HEK293 (cell line): ENCODE data around the gene KLHDC3.

Experiments
- CTCF ChIA-PET: fragments of 350-600 bp; formaldehyde crosslinking; extraction: SDS; loops from one replicate; lab custom pipeline; 2021; ENCODE audit warnings: antibody characterized with exemption; lab: Yijun Ruan, JAX
- POLR2A ChIA-PET: fragments of 300-600 bp; formaldehyde crosslinking; extraction: SDS; loops from one replicate; lab custom pipeline; 2020; ENCODE audit warnings: antibody characterized with exemption, inconsistent platforms; lab: Yijun Ruan, JAX
- H3K27ac ChIP-seq: fragments of 200-500 bp; sonication (Bioruptor generic); 2 replicates; pipeline ENCODE4 v1.5.1; 2014; ENCODE audit warnings: low read depth, low read length, control low read depth, inconsistent platforms; ENCODE audit errors: extremely low read depth
- H3K36me3 ChIP-seq, 2 experiments: fragments of 200-500 bp in 1 of 2; sonication (Bioruptor generic) in 1 of 2; 1 replicate in 1 of 2; 2 replicates in 1 of 2; pipeline ENCODE4 v1.5.1; 2014 to 2017; ENCODE audit warnings: inconsistent platforms in 2 of 2, low read length in 2 of 2; ENCODE audit not compliant: control insufficient read depth in 2 of 2, insufficient read depth in 1 of 2
- H3K4me1 ChIP-seq: fragments of 200-500 bp; sonication (Bioruptor generic); 2 replicates; pipeline ENCODE4 v1.5.1; 2014; ENCODE audit warnings: mild to moderate bottlenecking, low read length, inconsistent platforms; ENCODE audit not compliant: control insufficient read depth, insufficient read depth
- H3K4me3 ChIP-seq: 2 replicates; pipeline ENCODE4 v1.5.1; 2011; ENCODE audit warnings: low read depth, mild to moderate bottlenecking, control low read depth, low read length, moderate library complexity
- H3K9me3 ChIP-seq: fragments of 200-500 bp; sonication (Bioruptor generic); 2 replicates; pipeline ENCODE4 v1.5.1; 2014; ENCODE audit warnings: low read depth, low read length, inconsistent platforms; ENCODE audit not compliant: control insufficient read depth, insufficient read depth
- AEBP2 ChIP-seq: fragments of 450-650 bp; formaldehyde crosslinking; IDR thresholded peaks from 2 replicates; pipeline ENCODE4 v1.5.1; 2016; ENCODE audit warnings: missing biosample characterization, missing genetic modification characterization, borderline replicate concordance
- ATF2 ChIP-seq: fragments of 450-650 bp; formaldehyde crosslinking; IDR thresholded peaks from 2 replicates; pipeline ENCODE4 v1.5.1; 2016; ENCODE audit warnings: missing biosample characterization, missing genetic modification characterization, low read depth
- GLI4 ChIP-seq: fragments of 450-650 bp; formaldehyde crosslinking; IDR thresholded peaks from 2 replicates; pipeline ENCODE4 v1.5.1; 2016; ENCODE audit warnings: missing biosample characterization, missing genetic modification characterization
- HOXC10 ChIP-seq: sonication (generic); formaldehyde crosslinking; IDR thresholded peaks from 2 replicates; pipeline ENCODE4 v1.8.1; 2023; ENCODE audit warnings: mild to moderate bottlenecking, missing genetic modification reagents
- INSM2 ChIP-seq: fragments of 450-650 bp; formaldehyde crosslinking; IDR thresholded peaks from 2 replicates; pipeline ENCODE4 v1.5.1; 2016; ENCODE audit warnings: missing biosample characterization, missing genetic modification characterization
- KLF17 ChIP-seq: fragments of 450-650 bp; formaldehyde crosslinking; IDR thresholded peaks from 2 replicates; pipeline ENCODE4 v1.5.1; 2016; ENCODE audit warnings: missing biosample characterization, missing genetic modification characterization
- KLF7 ChIP-seq: fragments of 450-650 bp; formaldehyde crosslinking; IDR thresholded peaks from 2 replicates; pipeline ENCODE4 v1.5.1; 2016; ENCODE audit warnings: missing biosample characterization, missing genetic modification characterization, borderline replicate concordance
- KLF9 ChIP-seq: fragments of 450-650 bp; formaldehyde crosslinking; IDR thresholded peaks from 2 replicates; pipeline ENCODE4 v1.5.1; 2016; ENCODE audit warnings: missing biosample characterization, missing genetic modification characterization, low read depth
- PRDM1 ChIP-seq: fragments of 450-650 bp; formaldehyde crosslinking; IDR thresholded peaks from 2 replicates; pipeline ENCODE4; 2016; ENCODE audit warnings: missing biosample characterization, missing genetic modification characterization
- REPIN1 ChIP-seq: fragments of 450-650 bp; formaldehyde crosslinking; IDR thresholded peaks from 2 replicates; pipeline ENCODE4 v1.5.1; 2017; ENCODE audit warnings: missing biosample characterization, missing genetic modification characterization, low read depth
- SALL2 ChIP-seq: fragments of 450-650 bp; formaldehyde crosslinking; IDR thresholded peaks from 2 replicates; pipeline ENCODE4 v1.5.0; 2017; ENCODE audit warnings: missing biosample characterization, mild to moderate bottlenecking, missing genetic modification characterization, borderline replicate concordance
- ZBTB11 ChIP-seq: fragments of 450-650 bp; formaldehyde crosslinking; conservative IDR thresholded peaks from 2 replicates; pipeline ENCODE4 v1.5.1; 2016; ENCODE audit warnings: low read depth, missing biosample characterization, missing genetic modification characterization
- ZBTB26 ChIP-seq: fragments of 450-650 bp; formaldehyde crosslinking; optimal IDR thresholded peaks from 2 replicates; pipeline ENCODE3; 2016; ENCODE audit warnings: missing biosample characterization, mild to moderate bottlenecking, missing genetic modification characterization
- ZFP37 ChIP-seq: fragments of 450-650 bp; formaldehyde crosslinking; IDR thresholded peaks from 2 replicates; pipeline ENCODE4 v1.5.1; 2016; ENCODE audit warnings: missing biosample characterization, missing genetic modification characterization
- ZFP69B ChIP-seq: fragments of 450-650 bp; formaldehyde crosslinking; IDR thresholded peaks from 2 replicates; pipeline ENCODE4 v1.5.1; 2016; ENCODE audit warnings: missing biosample characterization, missing genetic modification characterization
- ZNF184 ChIP-seq: fragments of 450-650 bp; IDR thresholded peaks from 2 replicates; pipeline ENCODE4 v1.5.1; 2018; ENCODE audit warnings: missing biosample characterization, mild to moderate bottlenecking, missing genetic modification characterization
- ZNF221 ChIP-seq: fragments of 450-650 bp; formaldehyde crosslinking; IDR thresholded peaks from 2 replicates; pipeline ENCODE4 v1.5.1; 2017; ENCODE audit warnings: missing biosample characterization, missing genetic modification characterization, borderline replicate concordance
- ZNF239 ChIP-seq: fragments of 450-650 bp; formaldehyde crosslinking; IDR thresholded peaks from 2 replicates; pipeline ENCODE4 v1.5.1; 2016; ENCODE audit warnings: missing biosample characterization, missing genetic modification characterization
- ZNF302 ChIP-seq: fragments of 450-650 bp; formaldehyde crosslinking; IDR thresholded peaks from 2 replicates; pipeline ENCODE4 v1.5.1; 2016; ENCODE audit warnings: missing biosample characterization, missing genetic modification characterization, low read depth
- ZNF391 ChIP-seq: fragments of 450-650 bp; formaldehyde crosslinking; IDR thresholded peaks from 2 replicates; pipeline ENCODE4 v1.5.1; 2016; ENCODE audit warnings: low read depth, missing biosample characterization, missing genetic modification characterization, borderline replicate concordance
- ZNF433 ChIP-seq: fragments of 450-650 bp; formaldehyde crosslinking; IDR thresholded peaks from 2 replicates; pipeline ENCODE4 v1.5.1; 2016; ENCODE audit warnings: missing biosample characterization, missing genetic modification characterization, low read depth
- ZNF544 ChIP-seq: fragments of 450-650 bp; formaldehyde crosslinking; IDR thresholded peaks from 2 replicates; pipeline ENCODE4 v1.5.0; 2017; ENCODE audit warnings: missing biosample characterization, missing genetic modification characterization
- ZNF580 ChIP-seq: fragments of 450-650 bp; formaldehyde crosslinking; IDR thresholded peaks from 2 replicates; pipeline ENCODE4 v1.5.1; 2016; ENCODE audit warnings: missing biosample characterization, missing genetic modification characterization
- ZNF658 ChIP-seq: fragments of 450-650 bp; formaldehyde crosslinking; IDR thresholded peaks from 2 replicates; pipeline ENCODE4; 2016; ENCODE audit warnings: missing biosample characterization, missing genetic modification characterization

The KLHDC3 gene

GRCh38 chr6:43037197-43037596 is 23.1 kb downstream of the KLHDC3 start:
- ChIA-PET POLR2A (interaction anchor here (0.7 to 5.0 kb wide), 4 partner anchors 16 to 1138 kb away, joined by 3 to 22 read pairs (median 8); partner anchors contain the start of genes CUL7 and RRP36), CTCF (interaction anchor here (0.7 to 1.5 kb wide), 4 partner anchors 14 to 399 kb away, joined by 3 to 4 read pairs (median 3); no protein-coding TSS in a partner anchor)
- Histone ChIP-seq H3K27ac (no peak overlapping the region), H3K4me3 (no peak overlapping the region), H3K36me3 (peaks cover 44 to 83% of the 10 kb centered on the region in 2 experiments), H3K9me3 (no peaks in the 10 kb centered on the region), H3K4me1 (no peaks in the 10 kb centered on the region)
- TF ChIP-seq REPIN1 (tag by site-specific recombination): no peak
- no peak for TF ChIP-seq KLF9
- TF ChIP-seq ZNF221 (tag by site-specific recombination): no peak
- no peak for TF ChIP-seq ZFP69B (tag by site-specific recombination)
- TF ChIP-seq ZBTB26 (tag by site-specific recombination): no peak
- no peak for TF ChIP-seq ZBTB11 (tag by site-specific recombination)
- no peak for TF ChIP-seq ZNF658 (tag by site-specific recombination)
- no peak for TF ChIP-seq KLF7 (tag by site-specific recombination)
- no peak for TF ChIP-seq SALL2
- no peak for TF ChIP-seq ZNF184 (tag by site-specific recombination)
- TF ChIP-seq KLF17 (tag by site-specific recombination): no peak
- TF ChIP-seq ZNF433: no peak
- TF ChIP-seq GLI4 (tag by site-specific recombination): no peak
- TF ChIP-seq AEBP2 (tag by site-specific recombination): no peak

GRCh38 chr6:43037706-43038105 is 23.7 kb downstream of the KLHDC3 start:
- H3K36me3 ChIP-seq: peaks cover 44 to 83% of the 10 kb centered on the region in 2 experiments
- no peak for TF ChIP-seq ZNF544 (tag by site-specific recombination)
- no peak for TF ChIP-seq HOXC10
- TF ChIP-seq ATF2 (tag by site-specific recombination): no peak
- TF ChIP-seq INSM2: no peak
- TF ChIP-seq ZNF391 (tag by site-specific recombination): no peak
- no peak for TF ChIP-seq REPIN1 (tag by site-specific recombination)
- no peak for TF ChIP-seq ZNF239 (tag by site-specific recombination)
- no peak for TF ChIP-seq ZNF580 (tag by site-specific recombination)
- TF ChIP-seq PRDM1: no peak
- TF ChIP-seq ZFP37 (tag by site-specific recombination): no peak
- TF ChIP-seq ZNF302 (tag by site-specific recombination): no peak
- H3K27ac ChIP-seq: no peak overlapping the region
- H3K9me3 ChIP-seq: no peaks in the 10 kb centered on the region
- H3K4me3 ChIP-seq: no peak overlapping the region
- POLR2A ChIA-PET: interaction anchor here (1.0 to 3.3 kb wide), 2 partner anchors 16 to 137 kb away, joined by 3 to 13 read pairs; partner anchors contain the start of gene CUL7
- CTCF ChIA-PET: interaction anchor here (0.7 to 1.5 kb wide), 4 partner anchors 14 to 400 kb away, joined by 3 to 4 read pairs (median 3); no protein-coding TSS in a partner anchor
- H3K4me1 ChIP-seq: no peaks in the 10 kb centered on the region
